NCI-H526 (cell line): Measurements from ENCODE around the gene SPRR1A.
"Not testable (repeated sequence)": the region's sequence is repeated elsewhere in the genome, so short reads cannot be mapped to it uniquely, and the experiment has no call there.

Experiments
- DNase-seq, 2 experiments: peaks; one replicate each; lab custom pipeline; 2025; lab: John Stamatoyannopoulos, UW

The SPRR1A gene

GRCh38 chr1:152972196-152972886 lies 11.5 kb upstream of the SPRR1A start:
- no peak for DNase-seq

- DNase-seq = no peak
Observed at GRCh38 chr1:152976688-152977087, 7.2 kb upstream of the SPRR1A start.

- no peak for DNase-seq
Observed at GRCh38 chr1:152977614-152978013, 6.3 kb upstream of the SPRR1A start.

GRCh38 chr1:152980676-152981075 lies 3.2 kb upstream of the SPRR1A start:
- no peak for DNase-seq

GRCh38 chr1:152981146-152981871 lies 2.6 kb upstream of the SPRR1A start:
- DNase-seq = no peak

GRCh38 chr1:152982076-152982475 lies 1.8 kb upstream of the SPRR1A start:
- DNase-seq = no peak

GRCh38 chr1:152983234-152983633 lies 647 bp upstream of the SPRR1A start:
- no peak for DNase-seq

GRCh38 chr1:152986578-152986977 lies 2.7 kb downstream of the SPRR1A start:
- no peak for DNase-seq

- DNase-seq = no peak
Observed at GRCh38 chr1:152993186-152993585, 9.3 kb downstream of the SPRR1A start.

GRCh38 chr1:152995842-152996241 lies 12.0 kb downstream of the SPRR1A start:
- no peak for DNase-seq

GRCh38 chr1:152996633-152997400 lies 12.9 kb downstream of the SPRR1A start:
- no peak for DNase-seq

- DNase-seq = no peak
Observed at GRCh38 chr1:152997901-152998300, 14.0 kb downstream of the SPRR1A start.

GRCh38 chr1:152998476-152998875 lies 14.6 kb downstream of the SPRR1A start:
- DNase-seq = no peak

GRCh38 chr1:152999818-153000217 lies 15.9 kb downstream of the SPRR1A start:
- no peak for DNase-seq

GRCh38 chr1:153000294-153000693 lies 16.4 kb downstream of the SPRR1A start:
- no peak for DNase-seq

- no peak for DNase-seq
Observed at GRCh38 chr1:153001382-153001781, 17.5 kb downstream of the SPRR1A start, which contains the start of gene SPRR3. SPRR3 (plus strand) TSS chr1:153001749; CDS start chr1:153003021, 1,272 bp downstream.

GRCh38 chr1:153011235-153011758 lies 27.4 kb downstream of the SPRR1A start:
- DNase-seq = not testable (repeated sequence)

GRCh38 chr1:153021829-153022228 lies 37.9 kb downstream of the SPRR1A start:
- not testable (repeated sequence) for DNase-seq

- not testable (repeated sequence) for DNase-seq
Observed at GRCh38 chr1:153022340-153022739, 38.5 kb downstream of the SPRR1A start.

GRCh38 chr1:153023109-153023508 lies 39.2 kb downstream of the SPRR1A start:
- DNase-seq = no peak

- DNase-seq = no peak
Observed at GRCh38 chr1:153024413-153024812, 40.5 kb downstream of the SPRR1A start.

GRCh38 chr1:153025797-153026196 lies 41.9 kb downstream of the SPRR1A start:
- DNase-seq = no peak
